Urothelium cell line (cell line): Measurements from ENCODE around the gene MAP3K9.

ENCODE experiments used
- DNase-seq: peaks from one replicate; pipeline ENCODE4 v3.0.0; 2011; ENCODE audit warnings: low spot score, mixed read lengths
- FAIRE-seq: peaks from 2 replicates; lab custom pipeline; 2011; peaks lifted over from hg19 to GRCh38; lab: Jason Lieb, UNC

Gene MAP3K9

DNA sequence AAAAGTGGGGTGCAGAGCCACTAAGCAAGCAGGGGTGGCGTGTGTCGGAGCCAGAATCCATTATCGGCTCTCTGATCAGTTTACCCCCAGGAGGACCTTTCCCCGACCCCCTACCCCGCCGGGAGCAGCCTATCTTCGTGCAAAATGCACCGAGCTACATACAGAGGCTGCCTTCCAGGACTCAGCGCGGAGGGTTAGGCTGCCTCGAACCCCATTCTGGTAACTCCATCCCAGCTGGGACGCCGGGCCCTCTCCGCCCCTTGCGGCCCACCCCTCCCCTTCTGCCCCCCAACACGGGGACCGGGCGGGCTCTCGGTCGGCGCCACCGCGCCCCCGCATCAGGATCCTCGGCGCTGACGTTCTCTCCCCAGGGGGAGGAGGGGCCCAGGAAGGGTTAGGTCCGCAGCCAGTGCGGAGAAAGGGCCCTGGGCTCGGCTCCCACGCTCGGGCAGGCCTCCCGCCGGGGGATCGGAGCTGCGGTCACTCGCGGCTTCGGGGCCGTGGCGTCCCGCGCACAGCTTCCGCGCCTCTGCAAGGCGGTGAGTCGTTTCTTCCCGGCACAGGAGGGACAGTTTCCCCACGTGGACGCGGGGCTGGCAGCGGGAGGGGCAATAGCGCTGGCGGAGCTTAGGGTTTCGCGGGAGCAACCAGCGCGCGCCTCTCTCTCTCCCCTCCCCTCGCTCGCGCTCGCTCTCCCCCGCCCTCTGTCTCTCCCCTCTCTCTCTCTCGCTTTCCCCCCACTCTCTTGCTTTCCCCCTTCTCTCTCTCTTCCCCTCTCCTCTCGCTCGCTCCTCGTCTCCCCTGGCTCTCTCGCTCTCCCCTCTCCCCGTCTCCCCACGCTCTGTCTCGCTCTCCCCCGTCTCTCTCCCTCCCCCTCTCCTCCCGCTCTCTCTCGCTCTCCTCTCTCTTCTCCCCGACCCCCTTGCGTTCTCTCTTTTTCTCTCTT is 12.5 kb upstream of the MAP3K9 start:
- peak; percentile 84 for FAIRE-seq
- DNase-seq = peak; percentile 85

- no peak for FAIRE-seq
- no peak for DNase-seq
Observed at GRCh38 chr14:70816525-70816924, 7.2 kb upstream of the MAP3K9 start.

GRCh38 chr14:70814466-70814865 is 5.2 kb upstream of the MAP3K9 start:
- no peak for DNase-seq
- FAIRE-seq = peak; percentile 61

DNA sequence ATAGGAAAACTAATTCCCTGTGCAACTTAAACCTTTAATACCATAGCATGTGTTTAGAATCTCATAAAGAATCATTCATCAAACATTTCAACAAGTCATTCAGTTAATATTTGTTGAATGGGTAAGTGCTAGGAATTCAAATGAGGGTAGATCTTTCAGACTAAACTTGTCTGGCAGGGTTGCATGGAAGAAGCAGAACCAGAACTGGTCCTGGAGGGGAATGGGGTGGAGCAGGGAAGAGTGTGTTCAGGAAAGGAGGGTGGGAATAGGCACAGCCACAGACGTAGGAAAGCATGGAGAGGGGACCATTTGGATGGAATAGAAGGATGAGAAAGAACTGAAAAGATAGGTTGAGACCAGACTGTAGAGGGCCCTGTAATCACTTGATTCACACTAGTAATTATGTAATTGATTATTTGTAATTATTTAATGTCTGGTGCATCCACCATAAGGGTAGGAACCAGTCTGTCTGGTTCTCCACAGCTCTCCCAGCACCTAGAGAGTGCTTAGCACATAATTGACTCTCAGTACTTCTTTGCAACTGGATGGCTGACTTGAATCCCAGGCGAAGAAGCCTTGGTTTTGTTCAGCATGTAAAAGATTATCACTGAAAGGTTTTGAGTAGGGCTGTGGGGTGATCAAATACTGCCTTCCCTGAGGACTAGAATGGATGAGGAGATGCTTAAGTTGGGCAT is 3.0 kb upstream of the MAP3K9 start:
- DNase-seq (no peak), FAIRE-seq (peak; percentile 81)

DNA sequence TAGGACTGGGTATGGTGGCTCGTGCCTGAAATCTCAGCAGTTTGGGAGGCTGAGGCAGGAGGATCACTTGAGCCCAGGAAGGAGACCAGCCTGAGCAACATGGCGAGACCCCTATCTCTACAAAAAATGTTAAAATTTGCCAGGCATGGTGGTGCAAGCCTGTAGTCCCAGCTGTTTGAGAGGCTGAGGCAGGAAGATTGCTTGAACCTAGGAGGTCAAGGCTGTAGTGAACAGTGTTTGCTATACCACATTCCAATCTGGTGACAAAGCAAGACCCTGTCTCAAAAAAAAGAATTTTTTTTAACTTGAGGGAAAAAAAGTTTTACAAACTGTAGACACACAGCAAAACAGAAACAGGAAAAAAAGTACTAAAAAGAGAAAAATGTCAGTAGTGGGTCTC is 2.3 kb upstream of the MAP3K9 start:
- FAIRE-seq = peak; percentile 87
- DNase-seq = no peak

DNA sequence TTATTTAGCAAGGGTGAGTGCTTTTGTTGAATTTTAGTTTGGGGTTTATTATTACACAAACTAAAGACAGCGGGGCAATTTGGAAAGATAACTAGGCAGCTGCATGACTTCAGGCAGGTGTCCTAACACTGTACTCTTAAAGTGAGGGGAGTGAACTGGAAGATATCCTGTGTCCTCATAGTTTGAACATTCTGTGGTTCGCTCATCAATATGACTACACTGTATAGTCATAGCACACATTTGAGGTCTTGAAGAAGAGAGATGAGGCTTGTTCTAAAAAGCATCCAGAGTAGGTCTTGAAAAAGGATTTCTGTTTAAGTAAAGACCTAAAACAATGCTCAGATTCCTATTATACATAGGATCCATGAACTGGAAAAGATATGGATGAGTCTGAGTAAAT is 1.7 kb upstream of the MAP3K9 start:
- FAIRE-seq = peak; percentile 78

DNA sequence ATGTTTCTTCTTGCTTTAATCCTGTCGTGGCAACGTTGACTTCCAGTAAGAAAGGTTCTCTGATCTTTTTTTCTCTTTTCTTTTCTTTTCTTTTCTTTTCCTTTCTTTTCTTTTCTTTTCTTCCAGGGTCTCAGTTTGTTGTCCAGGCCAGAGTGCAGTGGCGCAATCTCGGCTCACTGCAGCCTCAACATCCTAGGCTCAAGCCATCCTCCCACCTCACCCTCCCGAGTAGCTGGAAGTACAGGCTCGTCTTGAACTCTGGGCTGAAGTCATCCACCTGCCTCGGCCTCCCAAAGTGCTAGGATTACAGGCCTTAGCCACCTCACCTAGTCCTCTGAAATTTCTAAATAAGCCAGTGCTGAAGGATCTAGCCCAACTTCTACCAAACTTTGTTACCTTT is 1.3 kb upstream of the MAP3K9 start:
- no peak for DNase-seq
- no peak for FAIRE-seq

More for the DNA sequence above, 1.7 kb upstream of the MAP3K9 start:
- no peak for DNase-seq

DNA sequence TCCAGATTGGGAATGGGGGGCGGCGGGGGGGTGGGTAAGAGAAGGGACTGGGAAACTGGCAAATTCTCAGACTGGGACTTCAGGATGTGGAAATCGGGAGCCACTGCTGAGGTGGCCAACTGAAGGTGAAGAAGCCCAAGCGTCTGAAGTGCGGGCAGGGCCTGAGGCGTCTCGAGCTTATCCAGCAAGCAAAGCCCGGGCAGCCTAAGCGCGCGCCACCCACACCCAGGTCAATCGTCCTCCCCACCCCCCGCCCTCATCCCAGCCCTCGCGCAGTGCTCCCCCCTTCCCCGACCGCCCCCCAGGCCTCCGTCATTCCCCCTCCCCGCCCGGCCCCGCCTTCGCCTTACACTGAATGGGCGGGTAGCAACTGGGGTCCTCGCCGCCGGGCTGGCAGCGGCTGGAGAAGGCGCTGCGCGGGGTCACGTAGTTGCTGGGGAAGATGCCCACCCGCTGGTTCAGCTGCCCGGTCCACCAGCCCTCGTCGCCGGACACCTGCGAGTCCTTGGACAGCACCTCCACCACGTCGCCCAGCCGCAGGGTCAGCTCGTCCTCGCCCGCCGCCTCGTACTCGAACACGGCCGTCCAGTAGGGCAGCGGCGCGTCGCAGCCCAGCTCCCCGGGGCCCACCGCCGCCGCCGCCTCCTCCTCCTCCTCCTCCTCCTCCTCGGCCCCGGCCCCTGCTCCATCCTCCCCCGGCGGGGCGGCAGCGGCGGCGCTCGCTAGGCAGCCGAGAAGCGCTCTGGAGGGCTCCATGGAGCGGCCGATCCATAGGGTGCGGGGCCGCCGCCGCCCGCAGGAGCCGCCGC is 693 bp downstream of the MAP3K9 start:
- DNase-seq (peak; percentile 81), FAIRE-seq (peak; percentile 93)

- FAIRE-seq = peak; percentile 92
- peak; percentile 70 for DNase-seq
Observed at GRCh38 chr14:70807898-70808415, 1.4 kb downstream of the MAP3K9 start.

DNA sequence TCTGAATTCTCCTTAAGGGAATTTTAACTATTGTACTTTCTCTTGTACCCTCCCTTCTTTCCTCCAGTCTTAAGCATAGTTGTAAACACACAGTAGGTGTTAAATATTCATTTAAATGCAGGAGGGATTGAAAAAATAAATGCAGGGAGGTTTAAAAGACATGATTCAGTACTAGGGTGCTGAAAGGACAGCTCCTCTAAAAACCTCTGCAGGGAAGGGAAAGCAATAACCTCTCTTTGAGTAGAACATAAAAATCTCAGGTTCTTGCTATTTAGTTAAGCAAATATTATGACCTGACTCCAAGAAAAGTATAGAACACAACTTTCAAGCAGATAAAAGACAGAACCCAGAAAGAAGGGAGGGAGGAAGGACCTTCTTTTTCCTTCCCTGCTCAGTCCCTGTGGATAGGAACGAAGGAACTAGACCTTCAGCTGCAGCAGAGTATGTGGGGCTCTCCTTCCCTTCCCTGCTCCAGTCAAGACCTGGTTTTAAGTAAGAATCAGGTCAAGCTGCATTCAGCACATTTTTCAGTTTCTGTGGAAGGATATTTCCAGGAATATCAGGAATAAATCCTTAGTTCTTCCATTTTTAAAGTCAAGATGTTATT is 4.7 kb downstream of the MAP3K9 start:
- DNase-seq = no peak

GRCh38 chr14:70803321-70804310 is 5.7 kb downstream of the MAP3K9 start:
- no peak for DNase-seq

More for the DNA sequence above, 4.7 kb downstream of the MAP3K9 start:
- no peak for FAIRE-seq

GRCh38 chr14:70802379-70802778 is 6.9 kb downstream of the MAP3K9 start:
- DNase-seq = no peak
- no peak for FAIRE-seq

More at GRCh38 chr14:70803321-70804310, 5.7 kb downstream of the MAP3K9 start:
- FAIRE-seq = no peak

GRCh38 chr14:70801836-70802235 is 7.5 kb downstream of the MAP3K9 start:
- no peak for DNase-seq
- FAIRE-seq = no peak

GRCh38 chr14:70796551-70796950 is 12.8 kb downstream of the MAP3K9 start:
- DNase-seq (no peak), FAIRE-seq (no peak)

- DNase-seq = no peak
- FAIRE-seq = peak; percentile 65
Observed at GRCh38 chr14:70794294-70794693, 15.0 kb downstream of the MAP3K9 start.

- FAIRE-seq (no peak), DNase-seq (no peak)
Observed at GRCh38 chr14:70793637-70794036, 15.7 kb downstream of the MAP3K9 start.

GRCh38 chr14:70792939-70793338 is 16.4 kb downstream of the MAP3K9 start:
- FAIRE-seq (peak; percentile 61), DNase-seq (no peak)

DNA sequence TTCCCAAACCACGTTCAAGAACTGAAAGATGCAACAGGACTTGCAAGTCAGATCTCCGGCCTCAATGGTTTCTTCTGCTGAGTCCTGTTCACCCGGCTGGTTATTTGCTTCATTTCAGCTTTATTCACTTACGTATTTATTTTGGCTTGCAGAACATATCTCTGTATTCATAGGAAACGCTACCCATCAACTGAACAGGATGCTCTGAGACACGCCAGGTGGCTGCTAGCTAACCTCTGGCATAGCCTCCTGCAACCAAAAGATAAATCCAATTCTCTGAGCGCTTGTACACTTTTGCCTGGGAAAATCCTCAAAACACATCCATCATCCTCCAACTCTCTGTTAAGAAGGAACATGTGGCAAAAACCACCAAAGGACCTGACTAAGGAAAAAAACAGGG is 17.3 kb downstream of the MAP3K9 start:
- FAIRE-seq (no peak), DNase-seq (no peak)

DNA sequence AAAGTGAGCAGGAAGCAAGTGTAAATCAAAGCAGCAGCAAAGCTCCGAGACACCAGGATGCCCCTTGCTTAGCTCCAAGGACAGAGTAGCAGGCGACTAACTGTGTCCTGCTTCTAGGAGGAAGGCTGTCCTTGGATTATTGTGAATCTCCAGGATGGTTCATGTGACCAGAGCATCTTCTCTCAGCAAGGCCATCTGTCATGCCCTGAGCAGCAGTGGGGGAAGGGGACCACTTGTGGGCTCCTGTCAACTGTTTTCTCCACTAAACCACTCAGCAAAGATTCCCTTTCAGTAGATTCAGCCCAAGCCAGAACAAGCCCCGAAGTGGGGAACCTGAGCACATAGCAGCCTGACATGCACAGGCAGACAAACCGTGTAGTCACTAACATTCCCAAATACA is 19.4 kb downstream of the MAP3K9 start:
- DNase-seq (no peak), FAIRE-seq (peak; percentile 42)
